BLaER1 treated with 17β-estradiol and CSF1 and Interleukin-3, amounts not matched to agents 10 nM and 100 nM (cell line): ENCODE data around the gene COLEC12.

Source experiments
- H3K27ac ChIP-seq, 11 experiments: shearing (Covaris generic); formaldehyde crosslinking; 2 replicates each; pipeline ENCODE4 v1.8.1; 2022
- H3K27me3 ChIP-seq, 11 experiments: shearing (Covaris generic); formaldehyde crosslinking; 2 replicates each; pipeline ENCODE4 v1.8.1; 2022
- H3K36me3 ChIP-seq, 11 experiments: shearing (Covaris generic); formaldehyde crosslinking; 2 replicates each; pipeline ENCODE4 v1.8.1; 2022
- H3K4me1 ChIP-seq, 10 experiments: shearing (Covaris generic); formaldehyde crosslinking; 2 replicates each; pipeline ENCODE4 v1.8.1; 2022
- H3K4me2 ChIP-seq, 11 experiments: shearing (Covaris generic); formaldehyde crosslinking; 2 replicates each; pipeline ENCODE4 v1.8.1; 2022
- H3K4me3 ChIP-seq, 10 experiments: shearing (Covaris generic); formaldehyde crosslinking; 2 replicates each; pipeline ENCODE4 v1.8.1; 2022
- H3K9ac ChIP-seq, 11 experiments: shearing (Covaris generic); formaldehyde crosslinking; 2 replicates each; pipeline ENCODE4 v1.8.1; 2022
- H3K9me3 ChIP-seq, 11 experiments: shearing (Covaris generic); formaldehyde crosslinking; replicated peaks in 1 of 11; 2 replicates each; pipeline ENCODE4 v1.8.1; 2022
- H4K20me1 ChIP-seq, 11 experiments: shearing (Covaris generic); formaldehyde crosslinking; 2 replicates each; pipeline ENCODE4 v1.8.1; 2022
- Cebpa-rat ChIP-seq, 11 experiments: shearing (Covaris generic); IDR thresholded peaks; 2 replicates each; pipeline ENCODE4 v1.8.1; 2022

Gene COLEC12

GRCh38 chr18:490024-490366 is 10.5 kb downstream of the COLEC12 start:
- no peak for TF ChIP-seq Cebpa-rat (IDR thresholded peaks at IDR 0.05)
- Histone ChIP-seq H3K4me2 (peak overlapping the region in 5 of 11 experiments; percentile 39 to 84 (median 73); a peak in 10 of 22 replicates), H3K4me1 (peaks cover 2 to 100% (median 16%) of the 10 kb centered on the region in 10 experiments), H3K9me3 (peaks cover 0 to 18% (median 11%) of the 10 kb centered on the region in 11 experiments; a peak in 16 of 22 replicates), H3K27ac (peak overlapping the region in 4 of 11 experiments; percentile 28 to 52 (median 45); a peak in 6 of 22 replicates), H3K36me3 (peaks cover 0 to 9% (median 0%) of the 10 kb centered on the region in 11 experiments; a peak in 1 of 22 replicates), H3K27me3 (no peaks in the 10 kb centered on the region), H4K20me1 (peaks cover 0 to 28% (median 0%) of the 10 kb centered on the region in 11 experiments; a peak in 2 of 22 replicates), H3K9ac (peak overlapping the region in 2 of 11 experiments; percentile 22 to 23; a peak in 2 of 22 replicates), H3K4me3 (no peak overlapping the region)

GRCh38 chr18:489244-490023 is 11.1 kb downstream of the COLEC12 start:
- H3K4me3 ChIP-seq = no peak overlapping the region
- peaks cover 7 to 100% (median 19%) of the 10 kb centered on the region in 10 experiments for H3K4me1 ChIP-seq
- peak overlapping the region in 3 of 11 experiments; percentile 19 to 23 (median 22); a peak in 3 of 22 replicates for H3K9ac ChIP-seq
- no peak for TF ChIP-seq Cebpa-rat (IDR thresholded peaks at IDR 0.05)
- H3K36me3 ChIP-seq = peaks cover 0 to 9% (median 0%) of the 10 kb centered on the region in 11 experiments; a peak in 1 of 22 replicates
- peaks cover 0 to 28% (median 0%) of the 10 kb centered on the region in 11 experiments; a peak in 2 of 22 replicates for H4K20me1 ChIP-seq
- H3K27ac ChIP-seq = peak overlapping the region in 4 of 11 experiments; percentile 28 to 52 (median 45); a peak in 6 of 22 replicates
- H3K27me3 ChIP-seq = no peaks in the 10 kb centered on the region
- H3K4me2 ChIP-seq = peak overlapping the region in 5 of 11 experiments; percentile 39 to 84 (median 73); a peak in 10 of 22 replicates
- peaks cover 0 to 18% (median 11%) of the 10 kb centered on the region in 11 experiments; a peak in 16 of 22 replicates for H3K9me3 ChIP-seq

- 0 out of 22 replicates have a peak overlapping the region, but pooled peaks of 1 of the 11 experiments have one; percentile 32 for H3K9ac ChIP-seq
- no peaks in the 10 kb centered on the region for H3K27me3 ChIP-seq
- no peak for TF ChIP-seq Cebpa-rat (IDR thresholded peaks at IDR 0.05)
- H4K20me1 ChIP-seq = peaks cover 0 to 28% (median 0%) of the 10 kb centered on the region in 11 experiments; a peak in 2 of 22 replicates
- peak overlapping the region in 4 of 11 experiments; percentile 10 to 77 (median 28); a peak in 5 of 22 replicates for H3K27ac ChIP-seq
- H3K9me3 ChIP-seq = peaks cover 0 to 18% (median 11%) of the 10 kb centered on the region in 11 experiments; a peak in 16 of 22 replicates
- peak overlapping the region in 4 of 11 experiments; percentile 30 to 84 (median 64); a peak in 7 of 22 replicates for H3K4me2 ChIP-seq
- peaks cover 7 to 93% (median 23%) of the 10 kb centered on the region in 10 experiments for H3K4me1 ChIP-seq
- H3K4me3 ChIP-seq = no peak overlapping the region
- peaks cover 0 to 6% (median 0%) of the 10 kb centered on the region in 11 experiments; a peak in 1 of 22 replicates for H3K36me3 ChIP-seq
Measured at GRCh38 chr18:486929-487740, 13.4 kb downstream of the COLEC12 start.

GRCh38 chr18:484749-485464 is 15.6 kb downstream of the COLEC12 start:
- H3K9ac ChIP-seq = peak overlapping the region in 3 of 11 experiments; percentile 4 to 49 (median 22); a peak in 4 of 22 replicates
- no peaks in the 10 kb centered on the region for H3K27me3 ChIP-seq
- peaks cover 0 to 18% (median 11%) of the 10 kb centered on the region in 11 experiments; a peak in 16 of 22 replicates for H3K9me3 ChIP-seq
- H3K27ac ChIP-seq = peak overlapping the region in 7 of 11 experiments; percentile 1 to 77 (median 54); a peak in 11 of 22 replicates
- peak overlapping the region; percentile 2 to 84 (median 43); a peak in 20 of 22 replicates for H3K4me2 ChIP-seq
- peaks cover 0 to 11% (median 0%) of the 10 kb centered on the region in 11 experiments; a peak in 2 of 22 replicates for H4K20me1 ChIP-seq
- peaks cover 0 to 26% (median 0%) of the 10 kb centered on the region in 11 experiments; a peak in 3 of 22 replicates for H3K36me3 ChIP-seq
- no peak for TF ChIP-seq Cebpa-rat (IDR thresholded peaks at IDR 0.05)
- H3K4me3 ChIP-seq = no peak overlapping the region
- H3K4me1 ChIP-seq = peaks cover 21 to 93% (median 36%) of the 10 kb centered on the region in 10 experiments

GRCh38 chr18:478681-479080 is 21.8 kb downstream of the COLEC12 start:
- no peak overlapping the region for H3K4me3 ChIP-seq
- H3K27me3 ChIP-seq = no peaks in the 10 kb centered on the region
- H3K36me3 ChIP-seq = peaks cover 0 to 65% (median 0%) of the 10 kb centered on the region in 11 experiments; a peak in 5 of 22 replicates
- H4K20me1 ChIP-seq = no peaks in the 10 kb centered on the region
- H3K27ac ChIP-seq = peak overlapping the region in 3 of 11 experiments; percentile 15 to 62 (median 56); a peak in 6 of 22 replicates
- no peaks in the 10 kb centered on the region for H3K9me3 ChIP-seq
- TF ChIP-seq Cebpa-rat (IDR thresholded peaks at IDR 0.05) = no peak
- H3K4me1 ChIP-seq = peaks cover 20 to 93% (median 43%) of the 10 kb centered on the region in 10 experiments
- H3K9ac ChIP-seq = no peak overlapping the region; a peak in 1 of 22 replicates
- peak overlapping the region in 5 of 11 experiments; percentile 54 to 85 (median 76); a peak in 9 of 22 replicates for H3K4me2 ChIP-seq

GRCh38 chr18:477565-477964 is 22.9 kb downstream of the COLEC12 start:
- Histone ChIP-seq H3K4me1 (peaks cover 20 to 97% (median 44%) of the 10 kb centered on the region in 10 experiments), H3K27ac (peak overlapping the region in 2 of 11 experiments; percentile 18 to 62; a peak in 2 of 22 replicates), H3K9me3 (no peaks in the 10 kb centered on the region), H3K36me3 (peaks cover 0 to 65% (median 0%) of the 10 kb centered on the region in 11 experiments; a peak in 5 of 22 replicates), H3K4me3 (no peak overlapping the region), H3K4me2 (peak overlapping the region in 3 of 11 experiments; percentile 76 to 85 (median 84); a peak in 3 of 22 replicates), H3K27me3 (no peaks in the 10 kb centered on the region), H4K20me1 (no peaks in the 10 kb centered on the region), H3K9ac (no peak overlapping the region)
- TF ChIP-seq Cebpa-rat (IDR thresholded peaks at IDR 0.05) = no peak

GRCh38 chr18:476251-476664 is 24.2 kb downstream of the COLEC12 start:
- TF ChIP-seq Cebpa-rat (IDR thresholded peaks at IDR 0.05) = no peak
- Histone ChIP-seq H3K4me2 (peak overlapping the region in 7 of 11 experiments; percentile 12 to 62 (median 40); a peak in 11 of 22 replicates), H3K9me3 (no peaks in the 10 kb centered on the region), H3K4me3 (no peak overlapping the region), H3K4me1 (peaks cover 28 to 98% (median 53%) of the 10 kb centered on the region in 10 experiments), H4K20me1 (no peaks in the 10 kb centered on the region), H3K27ac (peak overlapping the region in 2 of 11 experiments; percentile 19 to 43; a peak in 2 of 22 replicates), H3K27me3 (no peaks in the 10 kb centered on the region), H3K36me3 (peaks cover 0 to 58% (median 0%) of the 10 kb centered on the region in 11 experiments; a peak in 5 of 22 replicates), H3K9ac (0 out of 22 replicates have a peak overlapping the region, but pooled peaks of 1 of the 11 experiments have one; percentile 5)
